ENCODE results near the gene PERP. TPM values are rescaled to one million over a fixed set of nuclear protein-coding genes. Genes with fewer than 3 reads are reported as not detected.
A peak's percentile ranks its signal among the peaks of the same experiment; 100 is the strongest.

PERP gene
- total RNA-seq, 2 donors from 2014 or later = 85.4 to 120 TPM

GRCh38 chr6:138117376-138117914, 10.2 kb upstream of the PERP start:
- no peak overlapping the region for H3K4me3 Mint-ChIP-seq
- WGBS, 2 experiments (ENCODE audit: insufficient coverage in 1 of 2, insufficient read length in 1 of 2) = 98 to 100% methylated on average over 2 to 8 of the region's 8 CpGs
- TF ChIP-seq, protein P1, sequence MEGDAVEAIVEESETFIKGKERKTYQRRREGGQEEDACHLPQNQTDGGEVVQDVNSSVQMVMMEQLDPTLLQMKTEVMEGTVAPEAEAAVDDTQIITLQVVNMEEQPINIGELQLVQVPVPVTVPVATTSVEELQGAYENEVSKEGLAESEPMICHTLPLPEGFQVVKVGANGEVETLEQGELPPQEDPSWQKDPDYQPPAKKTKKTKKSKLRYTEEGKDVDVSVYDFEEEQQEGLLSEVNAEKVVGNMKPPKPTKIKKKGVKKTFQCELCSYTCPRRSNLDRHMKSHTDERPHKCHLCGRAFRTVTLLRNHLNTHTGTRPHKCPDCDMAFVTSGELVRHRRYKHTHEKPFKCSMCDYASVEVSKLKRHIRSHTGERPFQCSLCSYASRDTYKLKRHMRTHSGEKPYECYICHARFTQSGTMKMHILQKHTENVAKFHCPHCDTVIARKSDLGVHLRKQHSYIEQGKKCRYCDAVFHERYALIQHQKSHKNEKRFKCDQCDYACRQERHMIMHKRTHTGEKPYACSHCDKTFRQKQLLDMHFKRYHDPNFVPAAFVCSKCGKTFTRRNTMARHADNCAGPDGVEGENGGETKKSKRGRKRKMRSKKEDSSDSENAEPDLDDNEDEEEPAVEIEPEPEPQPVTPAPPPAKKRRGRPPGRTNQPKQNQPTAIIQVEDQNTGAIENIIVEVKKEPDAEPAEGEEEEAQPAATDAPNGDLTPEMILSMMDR (conservative IDR thresholded peaks at IDR 0.05) = no peak
- no peak overlapping the region for H3K9ac ChIP-seq (ENCODE audit: extremely low read depth, low read length, poor library complexity, severe bottlenecking)
- no peaks in the 10 kb centered on the region for H3K36me3 Mint-ChIP-seq (ENCODE audit: low read depth)
- H3K9me3 ChIP-seq (ENCODE audit: control insufficient read depth, low read length) = peaks cover 8% of the 10 kb centered on the region
- H3K9me3 Mint-ChIP-seq = peaks cover 11% of the 10 kb centered on the region
- peaks cover 3% of the 10 kb centered on the region for H3K4me1 Mint-ChIP-seq
- no peaks in the 10 kb centered on the region for H3K27me3 ChIP-seq (ENCODE audit: control insufficient read depth, insufficient read depth, low read length, poor library complexity, severe bottlenecking)
- no peaks in the 10 kb centered on the region for H3K27me3 Mint-ChIP-seq (ENCODE audit: insufficient read depth)
- no peak for DNase-seq
- H3K4me1 ChIP-seq (ENCODE audit: control insufficient read depth, insufficient read depth, low read length) = no peaks in the 10 kb centered on the region
- H3K27ac ChIP-seq (ENCODE audit: low read depth, low read length) = no peak overlapping the region
- H3K36me3 ChIP-seq (ENCODE audit: control insufficient read depth, insufficient read depth, low read length) = no peaks in the 10 kb centered on the region
- no peak overlapping the region for H3K27ac Mint-ChIP-seq
- H3K4me3 ChIP-seq (ENCODE audit: low read length) = no peak overlapping the region

- 89 to 90% methylated on average over 3 of the region's 3 CpGs for WGBS, 2 experiments (ENCODE audit: insufficient coverage in 1 of 2, insufficient read length in 1 of 2)
- Mint-ChIP-seq H3K4me1 (peaks cover 3% of the 10 kb centered on the region), H3K27me3 (ENCODE audit: insufficient read depth) (no peaks in the 10 kb centered on the region), H3K9me3 (peaks cover 11% of the 10 kb centered on the region), H3K36me3 (ENCODE audit: low read depth) (no peaks in the 10 kb centered on the region), H3K4me3 (no peak overlapping the region), H3K27ac (no peak overlapping the region)
- Histone ChIP-seq H3K27me3 (ENCODE audit: control insufficient read depth, insufficient read depth, low read length, poor library complexity, severe bottlenecking) (no peaks in the 10 kb centered on the region), H3K4me3 (ENCODE audit: low read length) (no peak overlapping the region), H3K9ac (ENCODE audit: extremely low read depth, low read length, poor library complexity, severe bottlenecking) (no peak overlapping the region), H3K4me1 (ENCODE audit: control insufficient read depth, insufficient read depth, low read length) (no peaks in the 10 kb centered on the region), H3K27ac (ENCODE audit: low read depth, low read length) (no peak overlapping the region), H3K36me3 (ENCODE audit: control insufficient read depth, insufficient read depth, low read length) (no peaks in the 10 kb centered on the region), H3K9me3 (ENCODE audit: control insufficient read depth, low read length) (peaks cover 8% of the 10 kb centered on the region)
- TF ChIP-seq, protein P1 (conservative IDR thresholded peaks at IDR 0.05) = no peak
- DNase-seq = no peak
Measured at GRCh38 chr6:138116661-138116999, 9.4 kb upstream of the PERP start.

- Mint-ChIP-seq H3K27ac (no peak overlapping the region), H3K4me3 (no peak overlapping the region), H3K27me3 (ENCODE audit: insufficient read depth) (no peaks in the 10 kb centered on the region), H3K9me3 (peaks cover 11% of the 10 kb centered on the region), H3K4me1 (peaks cover 3% of the 10 kb centered on the region), H3K36me3 (ENCODE audit: low read depth) (no peaks in the 10 kb centered on the region)
- no peaks in the 10 kb centered on the region for H3K36me3 ChIP-seq (ENCODE audit: control insufficient read depth, insufficient read depth, low read length)
- H3K4me3 ChIP-seq (ENCODE audit: low read length) = no peak overlapping the region
- TF ChIP-seq, protein P1 (conservative IDR thresholded peaks at IDR 0.05) = peak; percentile 88
- peaks cover 8% of the 10 kb centered on the region for H3K9me3 ChIP-seq (ENCODE audit: control insufficient read depth, low read length)
- no peaks in the 10 kb centered on the region for H3K4me1 ChIP-seq (ENCODE audit: control insufficient read depth, insufficient read depth, low read length)
- no peaks in the 10 kb centered on the region for H3K27me3 ChIP-seq (ENCODE audit: control insufficient read depth, insufficient read depth, low read length, poor library complexity, severe bottlenecking)
- H3K27ac ChIP-seq (ENCODE audit: low read depth, low read length) = no peak overlapping the region
- 24 to 41% methylated on average over 10 to 13 of the region's 13 CpGs for WGBS, 2 experiments (ENCODE audit: insufficient coverage in 1 of 2, insufficient read length in 1 of 2)
- H3K9ac ChIP-seq (ENCODE audit: extremely low read depth, low read length, poor library complexity, severe bottlenecking) = no peak overlapping the region
- peak; percentile 72 for DNase-seq
Measured at GRCh38 chr6:138115877-138116660, 8.8 kb upstream of the PERP start.

All from endodermal cell (in vitro differentiated cells).